Fibroblast of skin of right biceps (primary cell): ENCODE measurements around the gene QDPR.
"Not testable (repeated sequence)": the region's sequence is repeated elsewhere in the genome, so short reads cannot be mapped to it uniquely, and the experiment has no call there.

Experiments
- DNase-seq: peaks from one replicate; pipeline ENCODE4 v3.0.0-alpha.2; 2013

Gene QDPR

GRCh38 chr4:17511950-17512795 is at the start of gene QDPR:
TSS of gene QDPR (minus strand) at chr4:17512090. CDS start at chr4:17512054, 36 bp downstream.
- peak; percentile 67 for DNase-seq

GRCh38 chr4:17561195-17561909 is 49.5 kb upstream of the QDPR start:
- DNase-seq: peak; percentile 78

GRCh38 chr4:17560065-17560673 is 48.3 kb upstream of the QDPR start:
- no peak for DNase-seq

GRCh38 chr4:17559709-17560048 is 47.8 kb upstream of the QDPR start:
- no peak for DNase-seq

- no peak for DNase-seq
Observed at GRCh38 chr4:17558941-17559708, 47.2 kb upstream of the QDPR start.

GRCh38 chr4:17557880-17558279 is 46.0 kb upstream of the QDPR start:
- no peak for DNase-seq

GRCh38 chr4:17556498-17556897 is 44.6 kb upstream of the QDPR start:
- no peak for DNase-seq

GRCh38 chr4:17554568-17554967 is 42.7 kb upstream of the QDPR start:
- no peak for DNase-seq

- DNase-seq: no peak
Observed at GRCh38 chr4:17552427-17552826, 40.5 kb upstream of the QDPR start.

GRCh38 chr4:17550549-17550948 is 38.7 kb upstream of the QDPR start:
- no peak for DNase-seq

GRCh38 chr4:17546678-17547077 is 34.8 kb upstream of the QDPR start:
- DNase-seq: no peak

GRCh38 chr4:17546222-17546621 is 34.3 kb upstream of the QDPR start:
- no peak for DNase-seq

GRCh38 chr4:17545374-17546140 is 33.7 kb upstream of the QDPR start:
- no peak for DNase-seq

GRCh38 chr4:17544831-17545234 is 32.9 kb upstream of the QDPR start:
- no peak for DNase-seq

- no peak for DNase-seq
Observed at GRCh38 chr4:17544205-17544604, 32.3 kb upstream of the QDPR start.

- not testable (repeated sequence) for DNase-seq
Observed at GRCh38 chr4:17537060-17537459, 25.2 kb upstream of the QDPR start.

- no peak for DNase-seq
Observed at GRCh38 chr4:17535906-17536305, 24.0 kb upstream of the QDPR start.

- no peak for DNase-seq
Observed at GRCh38 chr4:17535242-17535641, 23.4 kb upstream of the QDPR start.

- DNase-seq: no peak
Observed at GRCh38 chr4:17534705-17535104, 22.8 kb upstream of the QDPR start.

GRCh38 chr4:17531538-17532285 is 19.8 kb upstream of the QDPR start:
- DNase-seq: no peak

GRCh38 chr4:17528551-17529165 is 16.8 kb upstream of the QDPR start:
- DNase-seq: peak; percentile 4
